Transverse colon (tissue), 4 donors: ENCODE results near the gene HNRNPL. TPM values are rescaled to one million over a fixed set of nuclear protein-coding genes. Genes with fewer than 3 reads are reported as not detected.
A peak's percentile ranks its signal among the peaks of the same experiment; 100 is the strongest.

ENCODE experiments used
- DNase-seq: peaks from one replicate; pipeline ENCODE4 v3.0.0-alpha.2; 2019
- H3K27ac ChIP-seq, 4 donors: fragments of 200-600 bp; sonication (generic); 2 replicates each; pipeline ENCODE4 v1.5.1; 2016 to 2018; ENCODE audit warnings: inconsistent platforms in 4 of 4
- H3K27me3 ChIP-seq: fragments of 200-600 bp; sonication (generic); 2 replicates; pipeline ENCODE4 v1.5.1; 2017; ENCODE audit warnings: inconsistent platforms
- H3K36me3 ChIP-seq, 4 donors: fragments of 200-600 bp; sonication (generic); 2 replicates each; pipeline ENCODE4 v1.5.1; 2017 to 2019; ENCODE audit warnings: inconsistent platforms in 4 of 4
- H3K4me1 ChIP-seq, 4 donors: fragments of 200-600 bp; sonication (generic); 2 replicates each; pipeline ENCODE4 v1.5.1; 2017 to 2020; ENCODE audit warnings: inconsistent platforms in 4 of 4
- H3K4me3 ChIP-seq, 4 donors: fragments of 200-600 bp; sonication (generic); 1 replicate in 1 of 4; 2 replicates in 3 of 4; pipeline versions ENCODE4 v1.5.1 to v1.6.1; 2017 to 2019; ENCODE audit warnings: inconsistent platforms in 4 of 4
- H3K9me3 ChIP-seq, 2 donors: fragments of 200-600 bp; sonication (generic); 2 replicates each; pipeline ENCODE4 v1.5.1; 2017 to 2019; ENCODE audit warnings: inconsistent platforms in 2 of 2
- EP300 ChIP-seq: sonication (generic); formaldehyde crosslinking; IDR thresholded peaks from one replicate; pipeline ENCODE4 v1.6.1; 2017; ENCODE audit warnings: antibody characterized with exemption, low read depth
- POLR2A ChIP-seq: fragments of 450-650 bp; IDR thresholded peaks from one replicate; pipeline ENCODE4 v1.6.1; 2016; ENCODE audit warnings: antibody characterized with exemption, mild to moderate bottlenecking, moderate library complexity
- POLR2AphosphoS5 ChIP-seq, 3 donors: sonication (generic); formaldehyde crosslinking; IDR thresholded peaks; one replicate each; pipeline ENCODE4 v1.6.1; 2016; ENCODE audit warnings: antibody characterized with exemption in 3 of 3
- WGBS, 2 donors: methylation state at CpG; one replicate each; pipeline ENCODE4 v1.1.5; 2018; ENCODE audit warnings: low coverage in 1 of 2; 5-methylcytosine and 5-hydroxymethylcytosine counted together
- in situ Hi-C, 4 donors: fragments of 200-750 bp; cut with MboI; loops; one replicate each; pipeline versions ENCODE4 v1.15.0 to v1.15.1; 2017; ENCODE audit warnings: low sequenced_read_pairs in 3 of 4, low pct_ligation_motif_present in 1 of 4, low pct_unique_long_range_greater_than_20kb in 1 of 4
- intact Hi-C: fragments of 100-400 bp; cut with DNase I; formaldehyde crosslinking; loops from one replicate; pipeline ENCODE4 v1.15.1; 2023; ENCODE audit warnings: low total_unique reads
- total RNA-seq, 4 donors: library from RNA; depleted of rRNA; stranded (reverse); fragments of >200 nt; gene quantifications; one replicate each; pipeline ENCODE4 v1.1.0, GENCODE V29; 2016
- TF ChIP-seq, protein P1 (sequence below), 5 experiments: fragments of 200-600 bp in 3 of 5; fragments of 450-650 bp in 2 of 5; sonication (generic) in 3 of 5; IDR thresholded peaks; 1 replicate in 2 of 5; 2 replicates in 3 of 5; pipeline ENCODE4 v1.5.1; 2016 to 2017; ENCODE audit warnings: antibody characterized with exemption in 5 of 5, inconsistent platforms in 3 of 5, mild to moderate bottlenecking in 2 of 5, moderate library complexity in 1 of 5

HNRNPL gene
- total RNA-seq, 4 donors from 2014 or later = 139 to 200 (median 174) TPM

DNA sequence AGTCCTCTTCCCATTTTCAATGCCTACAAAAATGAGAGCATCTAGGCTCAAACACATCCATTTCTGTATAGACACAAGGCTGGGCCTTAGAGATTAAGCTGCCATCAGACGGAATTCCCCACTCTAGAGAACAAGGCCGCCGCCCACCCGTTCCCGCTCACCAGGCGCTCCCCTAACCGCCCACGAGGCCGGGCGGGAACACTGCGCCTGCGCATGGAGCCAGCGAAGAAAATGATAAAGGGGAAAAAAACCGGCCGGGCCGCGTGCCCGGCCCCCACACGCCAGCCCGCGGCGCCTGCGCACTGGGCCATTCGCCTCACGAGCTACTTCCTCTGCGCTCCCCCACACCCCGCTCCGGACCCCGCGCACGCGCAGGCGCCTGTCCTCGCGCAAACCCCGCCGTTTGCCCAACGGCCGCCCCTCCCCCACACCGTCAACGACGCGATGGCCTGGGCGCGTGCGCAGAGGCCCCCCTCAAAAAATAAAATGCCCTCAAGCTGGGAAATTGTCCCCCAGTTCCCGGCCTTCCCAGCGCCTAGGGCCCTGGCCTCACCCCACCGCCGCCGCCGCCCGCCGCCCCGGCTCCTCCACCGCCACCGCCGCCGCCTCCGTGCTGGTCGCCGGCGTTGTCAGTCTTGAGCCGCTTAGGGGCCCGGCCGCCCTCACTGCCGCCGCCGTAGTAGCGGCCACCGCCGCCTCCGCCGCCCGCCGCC is 483 bp downstream of the HNRNPL start:
- Histone ChIP-seq H3K4me1 (peaks cover 23 to 53% (median 32%) of the 10 kb centered on the region in 4 donors), H3K4me3 (peak overlapping the region; percentile 72 to 100 (median 93)), H3K27me3 (no peaks in the 10 kb centered on the region), H3K27ac (peak overlapping the region; percentile 99 to 100 (median 100)), H3K9me3 (no peaks in the 10 kb centered on the region), H3K36me3 (peaks cover 0 to 34% (median 15%) of the 10 kb centered on the region in 4 donors)
- WGBS, 2 donors = 0% methylated on average over 14 of the region's 76 CpGs; no CpG with 5 or more reads in 1 of the 2 donors
- peak; percentile 98 for DNase-seq
- in situ Hi-C loops (no loop called here), intact Hi-C loops (no loop called here)
- TF ChIP-seq EP300 (no peak), POLR2AphosphoS5 (IDR thresholded peaks at IDR 0.05) (peak; percentile 21 to 32 (median 25))
- TF ChIP-seq, protein P1, sequence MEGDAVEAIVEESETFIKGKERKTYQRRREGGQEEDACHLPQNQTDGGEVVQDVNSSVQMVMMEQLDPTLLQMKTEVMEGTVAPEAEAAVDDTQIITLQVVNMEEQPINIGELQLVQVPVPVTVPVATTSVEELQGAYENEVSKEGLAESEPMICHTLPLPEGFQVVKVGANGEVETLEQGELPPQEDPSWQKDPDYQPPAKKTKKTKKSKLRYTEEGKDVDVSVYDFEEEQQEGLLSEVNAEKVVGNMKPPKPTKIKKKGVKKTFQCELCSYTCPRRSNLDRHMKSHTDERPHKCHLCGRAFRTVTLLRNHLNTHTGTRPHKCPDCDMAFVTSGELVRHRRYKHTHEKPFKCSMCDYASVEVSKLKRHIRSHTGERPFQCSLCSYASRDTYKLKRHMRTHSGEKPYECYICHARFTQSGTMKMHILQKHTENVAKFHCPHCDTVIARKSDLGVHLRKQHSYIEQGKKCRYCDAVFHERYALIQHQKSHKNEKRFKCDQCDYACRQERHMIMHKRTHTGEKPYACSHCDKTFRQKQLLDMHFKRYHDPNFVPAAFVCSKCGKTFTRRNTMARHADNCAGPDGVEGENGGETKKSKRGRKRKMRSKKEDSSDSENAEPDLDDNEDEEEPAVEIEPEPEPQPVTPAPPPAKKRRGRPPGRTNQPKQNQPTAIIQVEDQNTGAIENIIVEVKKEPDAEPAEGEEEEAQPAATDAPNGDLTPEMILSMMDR (IDR thresholded peaks at IDR 0.05) = no peak

DNA sequence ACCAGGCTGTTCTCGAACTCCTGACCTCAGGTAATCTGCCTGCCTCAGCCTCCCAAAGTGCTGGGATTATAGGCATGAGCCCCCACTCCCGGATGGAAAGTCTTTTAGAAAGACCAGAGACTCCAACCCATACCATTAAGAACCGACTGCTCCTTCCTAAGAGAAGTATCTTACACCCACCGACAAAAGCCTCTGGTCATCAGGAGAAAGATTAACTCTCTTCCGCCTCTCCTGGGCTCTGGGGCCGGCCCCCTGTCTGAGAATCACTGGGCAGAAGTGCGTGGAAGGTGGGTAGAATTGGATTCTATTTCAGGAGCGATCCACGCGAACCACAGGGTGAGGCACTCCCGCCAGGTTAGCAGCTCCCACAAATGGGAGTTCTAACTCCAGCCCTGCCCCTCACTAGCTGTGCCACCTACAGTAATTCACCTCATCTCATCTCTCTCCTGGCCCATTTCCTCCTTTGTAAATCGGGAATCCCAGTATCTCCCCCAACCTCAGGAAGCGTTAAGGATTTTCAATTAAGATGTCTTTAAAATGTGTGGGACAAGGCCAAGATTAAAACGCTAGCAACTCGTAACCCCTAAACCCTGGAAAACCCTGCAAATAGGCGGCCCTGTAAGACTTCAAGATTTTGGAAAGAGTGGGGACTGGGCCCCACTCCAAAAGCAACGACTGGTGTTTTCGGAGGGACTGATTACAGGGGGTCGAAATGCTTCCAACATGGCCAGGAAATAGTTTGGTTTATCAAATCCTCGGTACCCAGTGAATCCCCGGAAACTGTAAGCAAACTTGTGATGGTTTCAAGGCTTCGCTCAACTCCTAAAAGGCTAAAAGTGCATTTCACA is 1.3 kb downstream of the HNRNPL start:
- no peak for TF ChIP-seq POLR2A
- TF ChIP-seq, protein P1 (IDR thresholded peaks at IDR 0.05) = no peak
- peak overlapping the region; percentile 21 to 100 (median 84) for H3K4me3 ChIP-seq
- peaks cover 23 to 53% (median 32%) of the 10 kb centered on the region in 4 donors for H3K4me1 ChIP-seq
- H3K27ac ChIP-seq = peak overlapping the region; percentile 99 to 100 (median 100)
- no peak for DNase-seq
- in situ Hi-C loops = no loop called here
- H3K27me3 ChIP-seq = no peaks in the 10 kb centered on the region
- no peaks in the 10 kb centered on the region for H3K9me3 ChIP-seq
- intact Hi-C loops = no loop called here
- WGBS, 2 donors = 11 to 12% methylated on average over 10 to 22 of the region's 22 CpGs
- H3K36me3 ChIP-seq = peaks cover 0 to 42% (median 19%) of the 10 kb centered on the region in 4 donors

DNA sequence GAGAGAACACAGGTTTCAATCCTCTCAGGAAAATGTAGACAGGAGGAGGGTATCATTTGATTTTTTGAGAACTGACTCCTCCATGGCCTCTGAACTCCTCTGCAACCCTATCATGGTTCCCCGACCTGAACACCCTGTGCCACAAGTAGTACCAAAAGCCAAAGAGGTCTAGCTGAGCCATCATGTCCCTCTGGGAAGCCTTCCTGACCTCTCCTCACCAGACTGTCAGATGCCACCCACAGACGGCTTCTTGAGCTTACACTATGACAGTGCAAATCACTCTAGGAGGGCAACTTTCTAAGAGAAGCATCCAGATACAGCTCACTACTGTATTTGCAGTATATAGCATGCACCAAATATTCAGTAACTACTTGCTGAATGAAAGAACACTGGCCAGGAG is 3.7 kb downstream of the HNRNPL start:
- Histone ChIP-seq H3K9me3 (no peaks in the 10 kb centered on the region), H3K4me3 (no peak overlapping the region), H3K36me3 (peaks cover 0 to 66% (median 33%) of the 10 kb centered on the region in 4 donors), H3K27ac (no peak overlapping the region), H3K4me1 (peaks cover 18 to 46% (median 27%) of the 10 kb centered on the region in 4 donors), H3K27me3 (no peaks in the 10 kb centered on the region)
- in situ Hi-C loops = no loop called here
- 66 to 100% methylated on average over 1 to 2 of the region's 2 CpGs for WGBS, 2 donors
- no peak for TF ChIP-seq EP300
- TF ChIP-seq, protein P1 (IDR thresholded peaks at IDR 0.05) = no peak
- no peak for TF ChIP-seq POLR2AphosphoS5 (IDR thresholded peaks at IDR 0.05)
- no peak for TF ChIP-seq POLR2A
- no peak for DNase-seq
- intact Hi-C loops = no loop called here

DNA sequence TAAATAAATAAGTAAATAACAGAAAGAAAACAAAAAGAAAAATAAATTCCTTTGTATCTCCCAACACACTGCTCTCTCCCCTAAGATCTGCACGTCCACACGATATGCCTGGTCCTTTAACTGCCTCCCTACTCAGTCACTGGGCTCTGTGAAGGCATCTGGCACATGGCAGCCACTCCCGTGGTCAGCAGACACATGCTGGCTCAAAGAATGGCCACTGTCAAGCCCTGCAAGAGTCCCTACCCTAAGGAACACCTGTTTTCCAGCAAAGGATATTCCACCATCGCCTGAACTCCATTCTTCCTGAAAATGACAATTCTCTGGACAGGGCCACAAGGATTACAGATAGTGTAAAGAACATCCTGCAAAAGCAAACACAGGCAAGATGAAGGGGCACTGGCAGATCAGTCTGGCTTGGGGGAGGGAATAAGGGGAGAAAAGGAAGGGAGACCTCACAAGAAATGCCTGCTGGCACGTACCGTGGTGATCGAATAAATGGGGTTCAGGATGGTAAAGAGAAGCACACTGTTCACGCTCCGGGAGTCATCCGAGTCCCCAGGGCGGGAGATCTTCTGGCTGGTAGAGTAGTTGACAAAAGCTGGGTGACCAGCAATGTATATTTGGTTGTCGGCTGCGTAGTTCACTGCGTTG is 4.3 kb downstream of the HNRNPL start:
- DNase-seq = no peak
- intact Hi-C loops = no loop called here
- H3K9me3 ChIP-seq = no peaks in the 10 kb centered on the region
- WGBS, 2 donors = 94% methylated on average over 6 to 14 of the region's 14 CpGs
- peaks cover 0 to 71% (median 36%) of the 10 kb centered on the region in 4 donors for H3K36me3 ChIP-seq
- H3K4me1 ChIP-seq = peaks cover 15 to 42% (median 25%) of the 10 kb centered on the region in 4 donors
- TF ChIP-seq EP300 (no peak), POLR2A (no peak), POLR2AphosphoS5 (IDR thresholded peaks at IDR 0.05) (no peak)
- TF ChIP-seq, protein P1 (IDR thresholded peaks at IDR 0.05) = no peak
- no peak overlapping the region for H3K4me3 ChIP-seq
- in situ Hi-C loops = no loop called here
- H3K27me3 ChIP-seq = no peaks in the 10 kb centered on the region
- H3K27ac ChIP-seq = peak overlapping the region in 1 of 4 donors; percentile 2
